Prostate gland (tissue), 2 donors: ENCODE measurements around the gene POLE. TPM values are rescaled to one million over a fixed set of nuclear protein-coding genes. Genes with fewer than 3 reads are reported as not detected.

Source experiments
- DNase-seq: peaks from one replicate; pipeline ENCODE4 v3.0.0-alpha.2; 2019; ENCODE audit warnings: low spot score
- H3K27ac ChIP-seq, 2 donors: fragments of 200-600 bp; sonication (generic); 2 replicates each; pipeline ENCODE4 v1.5.1; 2017 to 2019
- H3K27me3 ChIP-seq: fragments of 200-600 bp; sonication (generic); replicated peaks from 2 replicates; pipeline ENCODE4 v1.5.1; 2019; ENCODE audit not compliant: insufficient read depth
- H3K36me3 ChIP-seq, 2 donors: fragments of 200-600 bp; sonication (generic); 1 replicate in 1 of 2; 2 replicates in 1 of 2; pipeline versions ENCODE4 v1.5.1 to v1.8.1; 2017 to 2019
- H3K4me1 ChIP-seq: fragments of 200-600 bp; sonication (generic); replicated peaks from 2 replicates; pipeline ENCODE4 v1.5.1; 2019
- H3K4me3 ChIP-seq, 2 donors: fragments of 200-600 bp; sonication (generic); 2 replicates each; pipeline ENCODE4 v1.5.1; 2017 to 2019
- H3K9me3 ChIP-seq: fragments of 200-600 bp; sonication (generic); 2 replicates; pipeline ENCODE4 v1.5.1; 2017
- CTCF ChIP-seq, 4 experiments: fragments of 200-600 bp in 2 of 4; fragments of 450-650 bp in 2 of 4; sonication (generic) in 2 of 4; IDR thresholded peaks; 1 replicate in 3 of 4; 2 replicates in 1 of 4; pipeline ENCODE4 v1.5.1; 2016 to 2019; ENCODE audit warnings: antibody characterized with exemption in 4 of 4, mild to moderate bottlenecking in 2 of 4, moderate library complexity in 2 of 4
- POLR2A ChIP-seq: fragments of 450-650 bp; IDR thresholded peaks from one replicate; pipeline ENCODE4 v1.6.1; 2016; ENCODE audit warnings: antibody characterized with exemption, mild to moderate bottlenecking
- POLR2AphosphoS5 ChIP-seq: sonication (generic); formaldehyde crosslinking; IDR thresholded peaks from one replicate; pipeline ENCODE4 v1.6.1; 2017; ENCODE audit warnings: antibody characterized with exemption
- WGBS: methylation state at CpG from one replicate; pipeline ENCODE4 v1.1.5; 2018; 5-methylcytosine and 5-hydroxymethylcytosine counted together
- intact Hi-C: fragments of 100-400 bp; cut with DNase I; formaldehyde crosslinking; loops from one replicate; pipeline ENCODE4 v1.14.2; 2022
- total RNA-seq, 2 donors: library from RNA; depleted of rRNA; stranded (reverse); fragments of >200 nt; gene quantifications; one replicate each; pipeline ENCODE4 v1.1.0, GENCODE V29; 2016

Gene POLE
- total RNA-seq, 2 donors from 2014 or later, result 41.8 to 65.4 TPM

- Histone ChIP-seq H3K4me3 (no peak overlapping the region), H3K27ac (no peak overlapping the region), H3K36me3 (peaks cover 6 to 12% of the 10 kb centered on the region in 2 donors), H3K4me1 (no peaks in the 10 kb centered on the region), H3K9me3 (no peaks in the 10 kb centered on the region), H3K27me3 (no peaks in the 10 kb centered on the region)
- no peak for DNase-seq
- TF ChIP-seq POLR2A (no peak), POLR2AphosphoS5 (no peak), CTCF (IDR thresholded peaks at IDR 0.05) (no peak)
- WGBS, result 94% methylated on average over 10 of the region's 10 CpGs
- intact Hi-C loops, result no loop called here
Observed at GRCh38 chr12:132633901-132634300, 53.2 kb downstream of the POLE start.

DNA sequence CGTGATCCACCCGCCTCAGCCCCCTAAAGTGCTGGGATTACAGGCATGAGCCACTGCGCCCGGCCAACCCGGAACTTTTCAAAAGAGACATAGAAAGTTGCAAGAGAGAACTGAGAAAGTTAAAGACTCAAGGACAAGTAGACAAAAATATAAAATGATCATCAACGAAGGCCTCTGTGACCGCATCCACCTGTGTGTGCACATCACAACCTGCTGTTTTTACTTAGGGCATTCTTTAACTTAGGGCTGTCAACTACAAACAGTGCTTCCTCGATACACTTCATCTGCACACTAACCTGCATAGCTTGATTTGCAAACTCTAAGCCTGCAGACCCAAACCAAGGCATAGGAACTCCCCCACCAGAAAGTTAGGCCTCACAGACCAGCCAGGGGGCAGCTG, 53.7 kb downstream of the POLE start:
- no peaks in the 10 kb centered on the region for H3K9me3 ChIP-seq
- H3K27me3 ChIP-seq, result no peaks in the 10 kb centered on the region
- TF ChIP-seq POLR2A, result no peak
- no peak for TF ChIP-seq POLR2AphosphoS5
- no peak for TF ChIP-seq CTCF (IDR thresholded peaks at IDR 0.05)
- H3K4me3 ChIP-seq, result no peak overlapping the region
- WGBS, result 98% methylated on average over 8 of the region's 8 CpGs
- no peak for DNase-seq
- intact Hi-C loops, result no loop called here
- H3K4me1 ChIP-seq, result no peaks in the 10 kb centered on the region
- H3K36me3 ChIP-seq, result peaks cover 6 to 12% of the 10 kb centered on the region in 2 donors
- no peak overlapping the region for H3K27ac ChIP-seq

DNA sequence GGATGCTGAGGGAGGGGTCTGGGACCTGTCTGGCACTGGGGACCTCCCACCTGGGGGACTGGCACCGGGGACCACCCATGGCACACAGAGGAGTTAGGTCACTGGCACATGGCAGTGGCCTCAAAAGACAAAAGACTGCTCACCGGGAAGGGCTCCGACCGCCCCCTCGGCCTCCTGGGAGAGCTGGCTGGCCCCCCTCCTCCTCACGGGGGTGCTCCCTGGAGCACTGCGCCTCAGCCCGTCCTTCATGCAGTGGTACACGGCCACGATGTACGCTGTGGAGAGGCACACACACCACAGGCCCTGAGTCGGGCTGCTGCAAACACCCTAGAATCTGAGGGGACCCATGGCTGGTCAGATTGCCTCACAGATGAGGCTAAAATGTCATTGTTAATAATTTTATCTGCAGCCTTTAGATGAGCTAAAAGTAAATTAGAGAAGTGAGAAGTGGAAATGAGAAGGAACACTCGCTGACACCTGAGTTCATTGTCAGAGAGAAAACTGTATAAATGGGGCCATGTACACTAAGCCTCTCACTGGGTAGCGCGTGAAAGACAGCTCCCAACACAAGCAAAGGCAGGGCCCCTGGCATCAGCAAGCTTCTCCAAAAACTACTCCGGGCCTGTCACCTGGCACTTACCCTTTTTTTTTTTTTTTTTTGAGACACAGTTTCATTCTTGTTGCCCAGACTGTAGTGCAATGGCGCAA, 54.5 kb downstream of the POLE start:
- peaks cover 3 to 12% of the 10 kb centered on the region in 2 donors for H3K36me3 ChIP-seq
- TF ChIP-seq POLR2A, result no peak
- no peak for TF ChIP-seq POLR2AphosphoS5
- TF ChIP-seq CTCF (IDR thresholded peaks at IDR 0.05), result no peak
- WGBS, result 81% methylated on average over 17 of the region's 17 CpGs

GRCh38 chr12:132631666-132632065, 55.5 kb downstream of the POLE start:
- no peak overlapping the region for H3K27ac ChIP-seq
- H3K27me3 ChIP-seq, result no peaks in the 10 kb centered on the region
- no peak overlapping the region for H3K4me3 ChIP-seq
- no peaks in the 10 kb centered on the region for H3K4me1 ChIP-seq
- H3K36me3 ChIP-seq, result peaks cover 0 to 10% of the 10 kb centered on the region in 2 donors
- no peak for DNase-seq
- no peaks in the 10 kb centered on the region for H3K9me3 ChIP-seq
- no peak for TF ChIP-seq CTCF (IDR thresholded peaks at IDR 0.05)
- TF ChIP-seq POLR2A, result no peak
- no peak for TF ChIP-seq POLR2AphosphoS5
- 89% methylated on average over 11 of the region's 11 CpGs for WGBS
- intact Hi-C loops, result no loop called here

More for the DNA sequence above, 54.5 kb downstream of the POLE start:
- H3K27me3 ChIP-seq, result no peaks in the 10 kb centered on the region
- H3K9me3 ChIP-seq, result no peaks in the 10 kb centered on the region
- DNase-seq, result no peak
- intact Hi-C loops, result no loop called here
- no peaks in the 10 kb centered on the region for H3K4me1 ChIP-seq
- H3K4me3 ChIP-seq, result no peak overlapping the region
- no peak overlapping the region for H3K27ac ChIP-seq

DNA sequence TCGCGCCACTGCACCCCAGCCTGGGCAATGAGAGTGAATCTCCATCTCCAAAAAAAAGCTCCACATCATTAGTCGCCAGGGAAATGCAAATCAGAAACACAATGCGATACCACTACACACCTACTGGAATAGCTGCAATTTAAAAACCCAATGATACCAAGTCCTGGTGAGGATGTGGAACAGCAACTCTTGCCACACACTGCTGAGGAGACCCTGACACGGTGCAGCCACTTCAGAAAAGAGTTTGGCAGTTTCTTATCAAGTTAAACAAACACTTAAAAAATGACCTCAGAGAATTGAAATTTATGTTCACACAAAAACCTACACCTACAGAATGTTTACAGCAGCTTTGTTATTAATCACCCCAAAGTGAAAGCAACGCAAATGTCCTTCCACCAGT, 56.5 kb downstream of the POLE start:
- no peaks in the 10 kb centered on the region for H3K9me3 ChIP-seq
- H3K4me3 ChIP-seq, result no peak overlapping the region
- H3K4me1 ChIP-seq, result no peaks in the 10 kb centered on the region
- H3K27ac ChIP-seq, result no peak overlapping the region
- peaks cover 0 to 10% of the 10 kb centered on the region in 2 donors for H3K36me3 ChIP-seq
- no peak for DNase-seq
- H3K27me3 ChIP-seq, result no peaks in the 10 kb centered on the region
- intact Hi-C loops, result no loop called here
- WGBS, result 91% methylated on average over 6 of the region's 6 CpGs
- no peak for TF ChIP-seq POLR2A
- TF ChIP-seq POLR2AphosphoS5, result no peak
- TF ChIP-seq CTCF (IDR thresholded peaks at IDR 0.05), result no peak
